ENCODE data around the gene TRIL. TPM values are rescaled to one million over a fixed set of nuclear protein-coding genes. Genes with fewer than 3 reads are reported as not detected.

TRIL gene
- total RNA-seq, 1 donor from 2014 or later = 4.0 TPM

GRCh38 chr7:28988091-28988490, 30.0 kb upstream of the TRIL start:
- Mint-ChIP-seq H3K9me3 (ENCODE audit: unreplicated experiment) (peaks cover 8% of the 10 kb centered on the region), H3K27me3 (ENCODE audit: unreplicated experiment) (peaks cover 1% of the 10 kb centered on the region), H3K4me1 (ENCODE audit: unreplicated experiment) (peaks cover 40% of the 10 kb centered on the region), H3K4me3 (ENCODE audit: unreplicated experiment) (no peak overlapping the region), H3K27ac (ENCODE audit: unreplicated experiment) (no peak overlapping the region), H3K36me3 (ENCODE audit: unreplicated experiment) (no peaks in the 10 kb centered on the region)
- DNase-seq (ENCODE audit: extremely low spot score, unreplicated experiment) = no peak
- no peak for TF ChIP-seq CTCF (IDR thresholded peaks at IDR 0.05)

DNA sequence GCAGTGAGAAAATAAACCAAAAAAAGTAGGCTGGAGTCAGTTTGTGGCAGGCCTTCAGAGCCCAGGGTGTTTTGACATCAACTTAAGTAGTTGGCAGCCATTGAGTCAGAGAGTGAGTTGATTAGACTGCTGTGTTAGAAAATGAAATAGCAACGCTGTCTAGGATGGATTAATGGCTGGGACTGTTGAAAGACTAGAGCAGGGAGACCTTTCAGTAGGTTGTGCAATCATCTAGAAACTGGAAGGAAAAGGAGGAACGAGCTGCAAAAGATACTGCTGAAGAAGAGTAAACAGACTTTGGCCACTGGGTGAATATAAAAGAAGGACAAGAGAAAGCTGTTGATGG, 28.6 kb upstream of the TRIL start:
- H3K4me1 Mint-ChIP-seq (ENCODE audit: unreplicated experiment) = peaks cover 40% of the 10 kb centered on the region
- no peak overlapping the region for H3K4me3 Mint-ChIP-seq (ENCODE audit: unreplicated experiment)
- no peaks in the 10 kb centered on the region for H3K27me3 Mint-ChIP-seq (ENCODE audit: unreplicated experiment)
- H3K9me3 Mint-ChIP-seq (ENCODE audit: unreplicated experiment) = peaks cover 8% of the 10 kb centered on the region
- no peak for TF ChIP-seq CTCF (IDR thresholded peaks at IDR 0.05)
- H3K27ac Mint-ChIP-seq (ENCODE audit: unreplicated experiment) = no peak overlapping the region
- no peaks in the 10 kb centered on the region for H3K36me3 Mint-ChIP-seq (ENCODE audit: unreplicated experiment)
- DNase-seq (ENCODE audit: extremely low spot score, unreplicated experiment) = no peak

GRCh38 chr7:28986028-28986764, 28.1 kb upstream of the TRIL start:
- H3K36me3 Mint-ChIP-seq (ENCODE audit: unreplicated experiment) = no peaks in the 10 kb centered on the region
- H3K27ac Mint-ChIP-seq (ENCODE audit: unreplicated experiment) = peak overlapping the region; percentile 27
- no peaks in the 10 kb centered on the region for H3K27me3 Mint-ChIP-seq (ENCODE audit: unreplicated experiment)
- no peak for DNase-seq (ENCODE audit: extremely low spot score, unreplicated experiment)
- no peak overlapping the region for H3K4me3 Mint-ChIP-seq (ENCODE audit: unreplicated experiment)
- H3K4me1 Mint-ChIP-seq (ENCODE audit: unreplicated experiment) = peaks cover 40% of the 10 kb centered on the region
- H3K9me3 Mint-ChIP-seq (ENCODE audit: unreplicated experiment) = peaks cover 8% of the 10 kb centered on the region
- TF ChIP-seq CTCF (IDR thresholded peaks at IDR 0.05) = no peak

DNA sequence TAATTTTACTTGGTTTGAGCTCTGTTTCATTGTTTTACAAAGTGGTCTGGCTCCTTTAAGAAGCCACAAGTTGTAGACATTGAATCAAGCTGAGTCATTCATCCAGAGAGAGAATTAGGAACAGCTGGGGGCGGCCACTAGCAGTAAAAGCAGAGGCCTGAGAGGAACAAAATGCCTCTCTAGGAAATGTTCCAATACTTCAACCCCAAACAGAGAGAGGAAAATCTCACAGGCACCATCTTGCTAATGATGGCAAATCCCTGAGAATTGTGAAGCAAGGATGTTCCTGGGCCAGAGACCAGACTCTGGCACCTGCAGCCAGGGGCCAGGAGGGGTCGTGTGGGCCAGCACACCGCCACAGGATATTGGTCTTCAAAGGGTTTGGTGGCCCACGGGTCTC, 26.5 kb upstream of the TRIL start:
- Mint-ChIP-seq H3K27me3 (ENCODE audit: unreplicated experiment) (no peaks in the 10 kb centered on the region), H3K9me3 (ENCODE audit: unreplicated experiment) (peaks cover 8% of the 10 kb centered on the region), H3K36me3 (ENCODE audit: unreplicated experiment) (no peaks in the 10 kb centered on the region), H3K27ac (ENCODE audit: unreplicated experiment) (peak overlapping the region; percentile 81), H3K4me1 (ENCODE audit: unreplicated experiment) (peaks cover 35% of the 10 kb centered on the region), H3K4me3 (ENCODE audit: unreplicated experiment) (no peak overlapping the region)
- DNase-seq (ENCODE audit: extremely low spot score, unreplicated experiment) = no peak
- TF ChIP-seq CTCF (IDR thresholded peaks at IDR 0.05) = peak; percentile 17

DNA sequence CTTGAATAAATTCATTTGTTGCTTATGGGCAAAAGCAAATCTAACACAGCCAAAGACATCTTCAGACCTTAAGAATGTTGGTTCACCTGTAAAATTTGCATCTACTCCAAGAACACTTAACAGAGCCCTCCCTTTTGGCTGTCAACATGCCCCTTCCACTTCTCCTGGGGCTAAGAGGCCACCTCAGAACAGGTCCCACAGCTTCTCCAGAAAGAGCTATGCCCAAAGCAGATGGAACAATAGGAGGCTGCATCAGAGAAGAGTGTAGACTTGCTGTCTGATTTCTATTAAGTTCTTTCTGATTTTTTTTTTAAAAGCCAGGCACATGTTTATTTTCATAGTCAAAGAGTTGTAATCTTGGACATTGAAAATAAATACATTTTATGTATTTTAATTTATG, 26.1 kb upstream of the TRIL start:
- H3K27ac Mint-ChIP-seq (ENCODE audit: unreplicated experiment) = peak overlapping the region; percentile 81
- H3K4me3 Mint-ChIP-seq (ENCODE audit: unreplicated experiment) = no peak overlapping the region
- no peak for DNase-seq (ENCODE audit: extremely low spot score, unreplicated experiment)
- peaks cover 30% of the 10 kb centered on the region for H3K4me1 Mint-ChIP-seq (ENCODE audit: unreplicated experiment)
- H3K36me3 Mint-ChIP-seq (ENCODE audit: unreplicated experiment) = no peaks in the 10 kb centered on the region
- TF ChIP-seq CTCF (IDR thresholded peaks at IDR 0.05) = no peak
- peaks cover 4% of the 10 kb centered on the region for H3K9me3 Mint-ChIP-seq (ENCODE audit: unreplicated experiment)
- no peaks in the 10 kb centered on the region for H3K27me3 Mint-ChIP-seq (ENCODE audit: unreplicated experiment)
